GM06990 (cell line): Measurements from ENCODE around the gene VPS13D.

ENCODE experiments used
- DNase-seq: peaks from one replicate; pipeline ENCODE4 v3.0.0-alpha.2; 2011; ENCODE audit not compliant: insufficient read length; ENCODE audit errors: extremely low read depth
- H3K27me3 ChIP-seq: replicated peaks from 2 replicates; pipeline ENCODE4 v1.6.0; 2011; ENCODE audit warnings: low read length; ENCODE audit not compliant: control insufficient read depth, insufficient read depth
- H3K36me3 ChIP-seq: 2 replicates; pipeline ENCODE4 v1.5.1; 2011; ENCODE audit warnings: low read length; ENCODE audit not compliant: control insufficient read depth, insufficient read depth
- H3K4me3 ChIP-seq: replicated peaks from 2 replicates; pipeline ENCODE4 v1.5.1; 2011; ENCODE audit warnings: low read depth, mild to moderate bottlenecking, control low read depth, low read length
- CTCF ChIP-seq: IDR thresholded peaks from 2 replicates; pipeline ENCODE4 v1.5.1; 2011; ENCODE audit warnings: low read length, control low read depth, mild to moderate bottlenecking, inconsistent platforms; ENCODE audit not compliant: insufficient read depth, poor library complexity, severe bottlenecking

VPS13D gene

GRCh38 chr1:12457771-12458170 is 227.9 kb downstream of the VPS13D start:
- no peak for TF ChIP-seq CTCF
- no peak for DNase-seq
- Histone ChIP-seq H3K4me3 (no peak overlapping the region), H3K27me3 (no peaks in the 10 kb centered on the region), H3K36me3 (no peaks in the 10 kb centered on the region; the same call in 1 of the 2 replicates)

- TF ChIP-seq CTCF: no peak
- Histone ChIP-seq H3K4me3 (no peak overlapping the region), H3K36me3 (no peaks in the 10 kb centered on the region; the same call in 1 of the 2 replicates), H3K27me3 (no peaks in the 10 kb centered on the region)
- no peak for DNase-seq
Observed at GRCh38 chr1:12458571-12458970, 228.7 kb downstream of the VPS13D start.

GRCh38 chr1:12460121-12460520 is 230.3 kb downstream of the VPS13D start:
- H3K27me3 ChIP-seq: no peaks in the 10 kb centered on the region
- no peak for TF ChIP-seq CTCF
- no peak for DNase-seq
- H3K4me3 ChIP-seq: no peak overlapping the region
- no peaks in the 10 kb centered on the region; the same call in 1 of the 2 replicates for H3K36me3 ChIP-seq

- no peak overlapping the region for H3K4me3 ChIP-seq
- no peak for DNase-seq
- no peaks in the 10 kb centered on the region; the same call in 1 of the 2 replicates for H3K36me3 ChIP-seq
- no peaks in the 10 kb centered on the region for H3K27me3 ChIP-seq
- no peak for TF ChIP-seq CTCF
Observed at GRCh38 chr1:12460911-12461621, 231.2 kb downstream of the VPS13D start.

- Histone ChIP-seq H3K4me3 (no peak overlapping the region), H3K36me3 (no peaks in the 10 kb centered on the region; the same call in 1 of the 2 replicates), H3K27me3 (no peaks in the 10 kb centered on the region)
- TF ChIP-seq CTCF: no peak
- DNase-seq: no peak
Observed at GRCh38 chr1:12461754-12462153, 231.9 kb downstream of the VPS13D start.
